GM12878 (cell line): ENCODE results near the gene INO80E. TPM values are rescaled to one million over a fixed set of nuclear protein-coding genes. Genes with fewer than 3 reads are reported as not detected.

Experiments used
- ATAC-seq: fragments of 200-7000 bp; cut with Tn5 transposase; 3 replicates; pipeline ENCODE4 v1.9.1; 2020; ENCODE audit warnings: mild to moderate bottlenecking, moderate library complexity
- BruUV-seq: library from RNA; stranded (reverse); fragments of 400-500 nt; replicated peaks from 2 replicates; lab custom pipeline; 2021; lab: Mats Ljungman, UMichigan
- CTCF ChIA-PET: fragments of 300-600 bp; sonication (Branson Sonifier 250); formaldehyde crosslinking; extraction: SDS; loops from one replicate; lab custom pipeline; 2021; ENCODE audit warnings: inconsistent platforms; lab: Yijun Ruan, JAX
- POLR2A ChIA-PET: fragments of 350-600 bp; formaldehyde crosslinking; extraction: SDS; loops from one replicate; lab custom pipeline; 2021; ENCODE audit warnings: inconsistent platforms; lab: Charles Lee
- RAD21 ChIA-PET: fragments of 300-600 bp; sonication (Branson Sonifier 250); formaldehyde crosslinking; loops from one replicate; lab custom pipeline; 2023; ENCODE audit warnings: antibody characterized with exemption; ENCODE audit not compliant: unreplicated experiment; lab: Charles Lee
- SMC1A ChIA-PET: fragments of 300-600 bp; sonication (Branson Sonifier 250); formaldehyde crosslinking; loops from one replicate; lab custom pipeline; 2023; ENCODE audit not compliant: unreplicated experiment, uncharacterized antibody; lab: Charles Lee
- DNase-seq: peaks from one replicate; pipeline ENCODE4 v3.0.0-alpha.2; 2011; ENCODE audit warnings: low read depth, low spot score
- FAIRE-seq: peaks from 3 replicates; lab custom pipeline; 2011; peaks lifted over from hg19 to GRCh38; lab: Jason Lieb, UNC
- H2AFZ ChIP-seq: 2 replicates; pipeline ENCODE4 v1.6.0; 2011; ENCODE audit warnings: low read depth, low read length, control low read depth; ENCODE audit not compliant: control insufficient read depth
- H3K27ac ChIP-seq: 2 replicates; pipeline ENCODE4 v1.5.1; 2011; ENCODE audit warnings: control low read depth; ENCODE audit not compliant: control insufficient read depth, insufficient read depth
- H3K27me3 ChIP-seq, 2 experiments: replicated peaks in 1 of 2; 2 replicates each; pipeline versions ENCODE4 v1.6.0 to v1.6.1; 2011; ENCODE audit warnings: low read length in 1 of 2; ENCODE audit not compliant: control insufficient read depth in 2 of 2, insufficient read depth in 2 of 2
- H3K36me3 ChIP-seq, 2 experiments: 2 replicates each; pipeline ENCODE4 v1.5.1; 2011; ENCODE audit warnings: low read length in 1 of 2; ENCODE audit not compliant: control insufficient read depth in 2 of 2, insufficient read depth in 2 of 2
- H3K4me1 ChIP-seq: 2 replicates; pipeline ENCODE4 v1.6.1; 2011; ENCODE audit warnings: mild to moderate bottlenecking, low read length, moderate library complexity, mixed read lengths; ENCODE audit not compliant: control insufficient read depth, insufficient read depth
- H3K4me2 ChIP-seq: 2 replicates; pipeline ENCODE4 v1.6.0; 2011; ENCODE audit warnings: control low read depth; ENCODE audit not compliant: control insufficient read depth, insufficient read depth
- H3K4me3 ChIP-seq: fragments of 200-600 bp; sonication (generic); 2 replicates; pipeline ENCODE4 v1.5.1; 2016
- H3K79me2 ChIP-seq: 2 replicates; pipeline ENCODE4 v1.6.0; 2011; ENCODE audit warnings: low read length; ENCODE audit not compliant: control insufficient read depth, insufficient read depth
- H3K9ac ChIP-seq: 2 replicates; pipeline ENCODE4 v1.8.0; 2011; ENCODE audit warnings: low read length, control low read depth, mixed read lengths; ENCODE audit not compliant: control insufficient read depth, insufficient read depth
- H3K9me3 ChIP-seq: replicated peaks from 3 replicates; pipeline ENCODE4 v1.5.1; 2011; ENCODE audit warnings: mild to moderate bottlenecking, low read length; ENCODE audit not compliant: control insufficient read depth, insufficient read depth
- H4K20me1 ChIP-seq: 2 replicates; pipeline ENCODE4 v1.6.0; 2011; ENCODE audit not compliant: control insufficient read depth, insufficient read depth
- CTCF ChIP-seq, 3 experiments: IDR thresholded peaks in 2 of 3; conservative IDR thresholded peaks in 1 of 3; 2 replicates each; pipeline ENCODE4 v1.5.1; 2011; ENCODE audit warnings: low read depth in 3 of 3, low read length in 3 of 3, mild to moderate bottlenecking in 3 of 3, control low read depth in 2 of 3, moderate library complexity in 2 of 3, inconsistent platforms in 1 of 3, mixed read lengths in 1 of 3; ENCODE audit not compliant: control insufficient read depth in 2 of 3, insufficient read depth in 1 of 3; ENCODE audit errors: extremely low read depth in 1 of 3
- E4F1 ChIP-seq: fragments of 450-650 bp; IDR thresholded peaks from 2 replicates; pipeline ENCODE4 v1.6.1; 2018; ENCODE audit warnings: borderline replicate concordance, mild to moderate bottlenecking; ENCODE audit not compliant: partially characterized antibody
- KDM1A ChIP-seq: fragments of 200-600 bp; sonication (generic); IDR thresholded peaks from 2 replicates; pipeline ENCODE4 v1.6.1; 2016; ENCODE audit warnings: borderline replicate concordance
- NFYB ChIP-seq: IDR thresholded peaks from 2 replicates; pipeline ENCODE4 v1.6.1; 2011; ENCODE audit warnings: low read depth, mild to moderate bottlenecking, low read length, improper control_type of control experiment, moderate library complexity; ENCODE audit not compliant: insufficient read depth
- NR2F1 ChIP-seq: fragments of 450-650 bp; conservative IDR thresholded peaks from 2 replicates; pipeline ENCODE4 v1.6.1; 2017; ENCODE audit warnings: mild to moderate bottlenecking
- RUNX3 ChIP-seq: IDR thresholded peaks from 2 replicates; pipeline ENCODE4 v1.6.1; 2012; ENCODE audit warnings: low read length, inconsistent platforms
- SMAD1 ChIP-seq: fragments of 450-650 bp; IDR thresholded peaks from 2 replicates; pipeline ENCODE4 v1.6.1; 2018; ENCODE audit warnings: mild to moderate bottlenecking, low read depth; ENCODE audit not compliant: partially characterized antibody
- SMAD5 ChIP-seq: IDR thresholded peaks from 2 replicates; pipeline ENCODE4 v1.6.1; 2016; ENCODE audit warnings: antibody characterized with exemption, low read depth
- STAT3 ChIP-seq: IDR thresholded peaks from 2 replicates; pipeline ENCODE4 v1.6.1; 2011; ENCODE audit warnings: low read depth, low read length, improper control_type of control experiment
- ZBTB11 ChIP-seq: fragments of 450-650 bp; formaldehyde crosslinking; IDR thresholded peaks from 2 replicates; pipeline ENCODE4 v1.5.0; 2022; ENCODE audit warnings: mild to moderate bottlenecking, missing genetic modification characterization
- WGBS: methylation state at CpG from one replicate; pipeline ENCODE4 v1.1.6; 2016; ENCODE audit warnings: low lambda C conversion rate; ENCODE audit not compliant: insufficient replicate concordance, insufficient coverage; ENCODE audit errors: missing lambda C conversion rate; 5-methylcytosine and 5-hydroxymethylcytosine counted together
- in situ Hi-C: fragments of 300-500 bp; cut with MboI; formaldehyde crosslinking; loops from 9 replicates; pipeline ENCODE4 v1.14.3; 2018; ENCODE audit warnings: mixed read lengths
- intact Hi-C: fragments of 100-400 bp; cut with micrococcal nuclease; formaldehyde crosslinking; loops from one replicate; pipeline ENCODE4 v1.14.2; 2022; ENCODE audit not compliant: unreplicated experiment
- polyA plus RNA-seq, 11 experiments: library from polyadenylated mRNA; depleted of rRNA in 4 of 11; unstranded in 6 of 11; stranded (reverse) in 5 of 11; fragments of >200 nt; fragmentation: Nextera tagmentation in 4 of 11; fragmentation: Illumina TruSeq in 1 of 11; extraction: Ambion mirVana in 4 of 11; extraction: Trizol in 1 of 11; gene quantifications; 1 replicate in 1 of 11; 2 replicates in 10 of 11; pipeline versions ENCODE4 v1.2.1 to v1.2.3, GENCODE V29; 2011 to 2016; ENCODE audit warnings: inconsistent platforms in 2 of 11, missing spikeins in 2 of 11, low read depth in 1 of 11
- total RNA-seq, 4 experiments: library from RNA; depleted of rRNA in 3 of 4; stranded (reverse); fragments of >200 nt in 3 of 4; fragmentation: Illumina TruSeq in 1 of 4; extraction: Trizol in 1 of 4; gene quantifications; 2 replicates each; pipeline versions ENCODE4 v1.2.1 to v1.2.3, GENCODE V29; 2013 to 2021
- TF ChIP-seq, protein P1 (sequence below): fragments of 450-650 bp; conservative IDR thresholded peaks from 2 replicates; pipeline ENCODE4 v1.6.1; 2017; ENCODE audit warnings: mild to moderate bottlenecking, moderate library complexity
- TF ChIP-seq, protein P2 (sequence below): IDR thresholded peaks from 2 replicates; pipeline ENCODE4 v1.6.1; 2011; ENCODE audit warnings: low read depth, mild to moderate bottlenecking, low read length, moderate library complexity, borderline replicate concordance; ENCODE audit errors: extremely low read depth

INO80E gene
- total and polyA plus RNA-seq, 10 of the 15 experiments (the other 5 are each of a cell fraction or from before 2014, with no cell fraction given) = 0.39 to 74.0 (median 33.0) TPM

DNA sequence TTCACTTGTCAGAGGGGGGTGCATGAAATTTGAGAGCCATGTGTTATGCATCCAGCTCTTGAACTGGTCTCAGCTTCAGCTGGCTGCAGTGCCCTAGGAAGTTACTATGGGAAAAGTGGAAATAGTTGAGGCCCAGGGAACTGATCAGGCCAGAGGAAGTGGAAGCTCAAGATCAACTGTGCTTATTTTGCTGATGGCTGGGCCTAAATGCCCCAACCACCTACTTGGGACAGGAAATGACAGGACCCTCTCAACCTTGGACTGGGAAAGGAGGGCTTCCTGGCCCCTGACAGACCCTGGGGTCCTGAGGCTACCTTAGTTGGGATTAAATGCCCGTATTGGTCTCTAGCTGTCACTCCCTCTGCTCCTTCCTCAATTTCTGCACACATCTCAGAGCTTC, 23.5 kb upstream of the INO80E start:
- intact Hi-C loops (no loop called here), in situ Hi-C loops (no loop called here)
- Histone ChIP-seq H3K4me2 (no peak overlapping the region), H3K9ac (no peak overlapping the region), H2AFZ (no peak overlapping the region), H3K4me3 (no peak overlapping the region), H3K4me1 (peaks cover 9% of the 10 kb centered on the region; the same call in 1 of the 2 replicates), H3K36me3 (no peaks in the 10 kb centered on the region; a peak in 2 of 4 replicates), H3K27me3 (no peaks in the 10 kb centered on the region), H4K20me1 (no peaks in the 10 kb centered on the region), H3K27ac (no peak overlapping the region), H3K79me2 (peaks cover 37% of the 10 kb centered on the region), H3K9me3 (no peaks in the 10 kb centered on the region; the same call in 2 of the 3 replicates)
- FAIRE-seq = no peak
- RAD21 ChIA-PET = interaction anchor here (1.1 to 2.3 kb wide), 4 partner anchors 10 to 182 kb away, joined by 3 to 19 read pairs (median 5); partner anchors contain the start of genes HIRIP3, INO80E, KIF22 and TMEM219
- CTCF ChIA-PET = interaction anchor here (0.7 to 2.2 kb wide), 8 partner anchors 10 to 169 kb away, joined by 3 to 21 read pairs (median 5); partner anchors contain the start of genes HIRIP3, KCTD13, PAGR1 and TMEM219
- 89% methylated on average over 1 of the region's 1 CpG for WGBS
- no peak for ATAC-seq
- POLR2A ChIA-PET = interaction anchor here (0.8 to 6.0 kb wide), 7 partner anchors 11 to 156 kb away, joined by 4 to 53 read pairs (median 9); partner anchors contain the start of genes INO80E, KCTD13, PAGR1 and TMEM219
- BruUV-seq = no TSS peak
- DNase-seq = no peak
- SMC1A ChIA-PET = interaction anchor here (1.0 to 2.8 kb wide), 6 partner anchors 8 to 124 kb away, joined by 3 to 20 read pairs (median 4); partner anchors contain the start of gene TMEM219
- no peak for TF ChIP-seq E4F1
- no peak for TF ChIP-seq KDM1A
- TF ChIP-seq SMAD1 = no peak
- no peak for TF ChIP-seq CTCF (IDR thresholded peaks at IDR 0.05 in 2 of 3, conservative IDR thresholded peaks at IDR 0.05 in 1 of 3; ENCODE audit: control insufficient read depth in 2 of 3, extremely low read depth in 1 of 3, insufficient read depth in 1 of 3, low read depth in 3 of 3, low read length in 3 of 3)
- no peak for TF ChIP-seq RUNX3
- TF ChIP-seq STAT3 = no peak
- TF ChIP-seq, protein P1, sequence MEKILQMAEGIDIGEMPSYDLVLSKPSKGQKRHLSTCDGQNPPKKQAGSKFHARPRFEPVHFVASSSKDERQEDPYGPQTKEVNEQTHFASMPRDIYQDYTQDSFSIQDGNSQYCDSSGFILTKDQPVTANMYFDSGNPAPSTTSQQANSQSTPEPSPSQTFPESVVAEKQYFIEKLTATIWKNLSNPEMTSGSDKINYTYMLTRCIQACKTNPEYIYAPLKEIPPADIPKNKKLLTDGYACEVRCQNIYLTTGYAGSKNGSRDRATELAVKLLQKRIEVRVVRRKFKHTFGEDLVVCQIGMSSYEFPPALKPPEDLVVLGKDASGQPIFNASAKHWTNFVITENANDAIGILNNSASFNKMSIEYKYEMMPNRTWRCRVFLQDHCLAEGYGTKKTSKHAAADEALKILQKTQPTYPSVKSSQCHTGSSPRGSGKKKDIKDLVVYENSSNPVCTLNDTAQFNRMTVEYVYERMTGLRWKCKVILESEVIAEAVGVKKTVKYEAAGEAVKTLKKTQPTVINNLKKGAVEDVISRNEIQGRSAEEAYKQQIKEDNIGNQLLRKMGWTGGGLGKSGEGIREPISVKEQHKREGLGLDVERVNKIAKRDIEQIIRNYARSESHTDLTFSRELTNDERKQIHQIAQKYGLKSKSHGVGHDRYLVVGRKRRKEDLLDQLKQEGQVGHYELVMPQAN = no peak
- TF ChIP-seq SMAD5 = no peak
- TF ChIP-seq, protein P2, sequence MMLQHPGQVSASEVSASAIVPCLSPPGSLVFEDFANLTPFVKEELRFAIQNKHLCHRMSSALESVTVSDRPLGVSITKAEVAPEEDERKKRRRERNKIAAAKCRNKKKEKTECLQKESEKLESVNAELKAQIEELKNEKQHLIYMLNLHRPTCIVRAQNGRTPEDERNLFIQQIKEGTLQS = no peak
- no peak for TF ChIP-seq NFYB
- no peak for TF ChIP-seq ZBTB11 (CRISPR knock-in tag)
- TF ChIP-seq NR2F1 = no peak
